GOT3 (cell line): ENCODE measurements around the gene CLEC18A.
"Not testable (repeated sequence)": the region's sequence is repeated elsewhere in the genome, so short reads cannot be mapped to it uniquely, and the experiment has no call there.

Experiments used
- DNase-seq: peaks from one replicate; lab custom pipeline; 2025; ENCODE audit warnings: mixed read lengths; lab: John Stamatoyannopoulos, UW

CLEC18A gene

GRCh38 chr16:69952116-69952515, 982 bp downstream of the CLEC18A start:
- DNase-seq = not testable (repeated sequence)

GRCh38 chr16:69952572-69953355, 1.6 kb downstream of the CLEC18A start:
- not testable (repeated sequence) for DNase-seq

- not testable (repeated sequence) for DNase-seq
These were observed 3.1 kb downstream of the CLEC18A start for GRCh38 chr16:69954241-69954640.

GRCh38 chr16:69963312-69963711, 12.2 kb downstream of the CLEC18A start:
- DNase-seq = not testable (repeated sequence)

GRCh38 chr16:69964960-69965660, 14.0 kb downstream of the CLEC18A start:
- not testable (repeated sequence) for DNase-seq

GRCh38 chr16:69965661-69966054, 14.5 kb downstream of the CLEC18A start:
- DNase-seq = not testable (repeated sequence)

GRCh38 chr16:69967688-69968087, 16.6 kb downstream of the CLEC18A start:
- DNase-seq = not testable (repeated sequence)

GRCh38 chr16:69968125-69968524, 17.0 kb downstream of the CLEC18A start:
- not testable (repeated sequence) for DNase-seq

- not testable (repeated sequence) for DNase-seq
These were observed 18.5 kb downstream of the CLEC18A start for GRCh38 chr16:69969657-69970056.

GRCh38 chr16:69972120-69972519, 21.0 kb downstream of the CLEC18A start:
- not testable (repeated sequence) for DNase-seq

- DNase-seq = not testable (repeated sequence)
These were observed 21.8 kb downstream of the CLEC18A start for GRCh38 chr16:69972935-69973334.

- DNase-seq = not testable (repeated sequence)
These were observed 34.1 kb downstream of the CLEC18A start for GRCh38 chr16:69985196-69985595.

- not testable (repeated sequence) for DNase-seq
These were observed 46.8 kb downstream of the CLEC18A start for GRCh38 chr16:69997956-69998355.

GRCh38 chr16:69999801-70000200, 48.7 kb downstream of the CLEC18A start:
- not testable (repeated sequence) for DNase-seq

- DNase-seq = not testable (repeated sequence)
These were observed 52.4 kb downstream of the CLEC18A start for GRCh38 chr16:70003511-70003910.

- DNase-seq = not testable (repeated sequence)
These were observed 57.5 kb downstream of the CLEC18A start for GRCh38 chr16:70008604-70009003.

- not testable (repeated sequence) for DNase-seq
These were observed 59.5 kb downstream of the CLEC18A start for GRCh38 chr16:70010615-70011014.

GRCh38 chr16:70011120-70011519, 60.0 kb downstream of the CLEC18A start:
- not testable (repeated sequence) for DNase-seq

- not testable (repeated sequence) for DNase-seq
These were observed 61.2 kb downstream of the CLEC18A start for GRCh38 chr16:70012354-70012753.

GRCh38 chr16:70012951-70013350, 61.8 kb downstream of the CLEC18A start:
- not testable (repeated sequence) for DNase-seq
